Breast epithelium (tissue), 4 donors: Measurements from ENCODE around the gene PELI2. TPM values are rescaled to one million over a fixed set of nuclear protein-coding genes. Genes with fewer than 3 reads are reported as not detected.
A peak's percentile ranks its signal among the peaks of the same experiment; 100 is the strongest.
"Not testable (repeated sequence)": the region's sequence is repeated elsewhere in the genome, so short reads cannot be mapped to it uniquely, and the experiment has no call there.

Experiments used
- DNase-seq, 2 donors: peaks; one replicate each; pipeline ENCODE4 v3.0.0-alpha.2; 2019; ENCODE audit warnings: low spot score in 2 of 2
- H3K27ac ChIP-seq, 2 donors: fragments of 200-600 bp; sonication (generic) in 1 of 2; one replicate each; pipeline ENCODE4 v1.5.1; 2016 to 2019; ENCODE audit warnings: mild to moderate bottlenecking in 1 of 2
- H3K27me3 ChIP-seq, 2 donors: fragments of 200-600 bp; sonication (generic) in 1 of 2; one replicate each; pipeline versions ENCODE4 v1.5.1 to v1.6.0; 2017 to 2019; ENCODE audit warnings: control low read depth in 1 of 2, mild to moderate bottlenecking in 1 of 2
- H3K36me3 ChIP-seq: fragments of 200-600 bp; one replicate; pipeline ENCODE4 v1.5.1; 2019
- H3K4me1 ChIP-seq, 2 donors: fragments of 200-600 bp; sonication (generic); one replicate each; pipeline ENCODE4 v1.5.1; 2016 to 2019; ENCODE audit warnings: control low read depth in 1 of 2
- H3K4me3 ChIP-seq, 3 donors: fragments of 200-600 bp; sonication (generic); 1 replicate in 2 of 3; 2 replicates in 1 of 3; pipeline ENCODE4 v1.5.1; 2016 to 2019; ENCODE audit warnings: mild to moderate bottlenecking in 3 of 3, moderate library complexity in 2 of 3
- H3K9me3 ChIP-seq, 2 donors: fragments of 200-600 bp; sonication (generic) in 1 of 2; one replicate each; pipeline ENCODE4 v1.5.1; 2016 to 2019; ENCODE audit warnings: control low read depth in 1 of 2
- POLR2A ChIP-seq: fragments of 450-650 bp; IDR thresholded peaks from one replicate; pipeline ENCODE4 v1.6.1; 2016; ENCODE audit warnings: antibody characterized with exemption, mild to moderate bottlenecking, moderate library complexity
- POLR2AphosphoS5 ChIP-seq, 3 donors: sonication (generic); formaldehyde crosslinking; IDR thresholded peaks; one replicate each; pipeline ENCODE4 v1.6.1; 2017; ENCODE audit warnings: antibody characterized with exemption in 3 of 3
- intact Hi-C: fragments of 100-400 bp; cut with DNase I; formaldehyde crosslinking; loops from one replicate; pipeline ENCODE4 v1.15.1; 2023; ENCODE audit warnings: low total_unique reads
- total RNA-seq, 3 donors: library from RNA; depleted of rRNA; stranded (reverse); fragments of >200 nt; gene quantifications; one replicate each; pipeline ENCODE4 v1.1.0, GENCODE V29; 2016
- TF ChIP-seq, protein P1 (sequence below), 3 donors: fragments of 450-650 bp; IDR thresholded peaks; one replicate each; pipeline ENCODE4 v1.5.1; 2016 to 2017; ENCODE audit warnings: antibody characterized with exemption in 3 of 3, mild to moderate bottlenecking in 3 of 3, moderate library complexity in 3 of 3

Gene PELI2
- total RNA-seq, 3 donors from 2014 or later: 11.5 to 24.1 (median 16.2) TPM

GRCh38 chr14:56159066-56159465 lies 40.9 kb downstream of the PELI2 start:
- no peak overlapping the region for H3K4me3 ChIP-seq
- no peaks in the 10 kb centered on the region for H3K27me3 ChIP-seq
- H3K36me3 ChIP-seq: no peaks in the 10 kb centered on the region
- H3K4me1 ChIP-seq: no peaks in the 10 kb centered on the region
- TF ChIP-seq POLR2A (no peak), POLR2AphosphoS5 (IDR thresholded peaks at IDR 0.05) (peak in 1 of 3 donors; percentile 14)
- TF ChIP-seq, protein P1, sequence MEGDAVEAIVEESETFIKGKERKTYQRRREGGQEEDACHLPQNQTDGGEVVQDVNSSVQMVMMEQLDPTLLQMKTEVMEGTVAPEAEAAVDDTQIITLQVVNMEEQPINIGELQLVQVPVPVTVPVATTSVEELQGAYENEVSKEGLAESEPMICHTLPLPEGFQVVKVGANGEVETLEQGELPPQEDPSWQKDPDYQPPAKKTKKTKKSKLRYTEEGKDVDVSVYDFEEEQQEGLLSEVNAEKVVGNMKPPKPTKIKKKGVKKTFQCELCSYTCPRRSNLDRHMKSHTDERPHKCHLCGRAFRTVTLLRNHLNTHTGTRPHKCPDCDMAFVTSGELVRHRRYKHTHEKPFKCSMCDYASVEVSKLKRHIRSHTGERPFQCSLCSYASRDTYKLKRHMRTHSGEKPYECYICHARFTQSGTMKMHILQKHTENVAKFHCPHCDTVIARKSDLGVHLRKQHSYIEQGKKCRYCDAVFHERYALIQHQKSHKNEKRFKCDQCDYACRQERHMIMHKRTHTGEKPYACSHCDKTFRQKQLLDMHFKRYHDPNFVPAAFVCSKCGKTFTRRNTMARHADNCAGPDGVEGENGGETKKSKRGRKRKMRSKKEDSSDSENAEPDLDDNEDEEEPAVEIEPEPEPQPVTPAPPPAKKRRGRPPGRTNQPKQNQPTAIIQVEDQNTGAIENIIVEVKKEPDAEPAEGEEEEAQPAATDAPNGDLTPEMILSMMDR (IDR thresholded peaks at IDR 0.05): no peak
- DNase-seq: peak in 1 of 2 donors; percentile 69
- H3K27ac ChIP-seq: no peak overlapping the region
- intact Hi-C loops: no loop called here
- H3K9me3 ChIP-seq: peaks cover 5 to 12% of the 10 kb centered on the region in 2 donors

DNA sequence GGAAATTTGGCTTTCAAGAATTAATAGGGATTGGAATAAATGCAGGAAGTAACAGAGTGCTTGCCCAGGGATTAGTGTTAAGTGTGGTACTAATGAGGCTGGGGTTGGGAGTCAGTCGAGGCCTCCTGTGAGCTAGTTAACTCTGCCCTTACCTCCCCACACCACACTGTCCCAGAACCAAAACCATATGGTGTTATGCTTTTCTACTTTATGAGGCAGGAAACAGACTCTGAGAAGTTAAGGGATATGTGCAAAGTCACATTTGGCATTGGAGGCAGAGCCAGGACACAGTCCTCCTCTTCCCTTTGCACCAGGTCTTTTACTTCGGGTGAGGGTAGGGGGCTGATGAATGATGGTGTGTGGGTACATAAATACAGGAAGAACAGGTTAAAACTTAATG lies 41.9 kb downstream of the PELI2 start:
- TF ChIP-seq POLR2AphosphoS5 (IDR thresholded peaks at IDR 0.05) (no peak), POLR2A (no peak)
- TF ChIP-seq, protein P1 (IDR thresholded peaks at IDR 0.05): no peak
- intact Hi-C loops: no loop called here

DNA sequence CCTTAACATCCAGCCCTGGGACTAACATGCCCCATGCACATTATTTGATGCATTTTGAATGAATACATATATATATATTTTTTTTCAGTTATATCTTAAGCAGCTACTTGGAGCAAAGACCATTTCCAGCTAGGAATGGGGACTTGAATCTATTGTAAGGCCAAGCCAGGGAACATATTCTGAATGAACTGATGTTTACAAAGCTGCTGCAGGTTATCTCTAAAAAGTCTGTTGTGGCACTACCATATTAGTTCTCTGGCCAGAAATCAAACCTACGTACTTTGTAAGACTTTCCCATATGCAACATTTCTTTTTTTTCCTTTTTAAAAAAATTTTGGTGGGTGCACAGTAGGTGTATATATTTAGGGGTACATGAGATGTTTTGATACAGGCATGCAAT lies 43.4 kb downstream of the PELI2 start:
- DNase-seq: no peak
- Histone ChIP-seq H3K9me3 (peaks cover 5 to 26% of the 10 kb centered on the region in 2 donors), H3K36me3 (no peaks in the 10 kb centered on the region), H3K27me3 (no peaks in the 10 kb centered on the region), H3K4me1 (no peaks in the 10 kb centered on the region), H3K27ac (no peak overlapping the region), H3K4me3 (no peak overlapping the region)
- no peak for TF ChIP-seq POLR2A
- no peak for TF ChIP-seq POLR2AphosphoS5 (IDR thresholded peaks at IDR 0.05)
- TF ChIP-seq, protein P1 (IDR thresholded peaks at IDR 0.05): no peak
- intact Hi-C loops: no loop called here

More for the DNA sequence above, 41.9 kb downstream of the PELI2 start:
- Histone ChIP-seq H3K9me3 (peaks cover 5 to 16% of the 10 kb centered on the region in 2 donors), H3K27ac (peak overlapping the region in 1 of 2 donors; percentile 66), H3K4me1 (no peaks in the 10 kb centered on the region), H3K27me3 (no peaks in the 10 kb centered on the region), H3K36me3 (no peaks in the 10 kb centered on the region), H3K4me3 (no peak overlapping the region)
- DNase-seq: no peak

GRCh38 chr14:56162476-56162875 lies 44.3 kb downstream of the PELI2 start:
- TF ChIP-seq, protein P1 (IDR thresholded peaks at IDR 0.05): no peak
- TF ChIP-seq POLR2A (no peak), POLR2AphosphoS5 (IDR thresholded peaks at IDR 0.05) (no peak)
- H3K27me3 ChIP-seq: no peaks in the 10 kb centered on the region
- H3K36me3 ChIP-seq: no peaks in the 10 kb centered on the region
- peaks cover 5 to 26% of the 10 kb centered on the region in 2 donors for H3K9me3 ChIP-seq
- intact Hi-C loops: no loop called here
- no peak overlapping the region for H3K27ac ChIP-seq
- no peaks in the 10 kb centered on the region for H3K4me1 ChIP-seq
- no peak for DNase-seq
- H3K4me3 ChIP-seq: no peak overlapping the region

- H3K36me3 ChIP-seq, intact Hi-C loops, DNase-seq, H3K4me3 ChIP-seq, H3K27me3 ChIP-seq, H3K4me1 ChIP-seq, H3K27ac ChIP-seq: not testable (repeated sequence)
- H3K9me3 ChIP-seq: peaks cover 5 to 26% of the 10 kb centered on the region in 2 donors
These were observed 48.4 kb downstream of the PELI2 start for GRCh38 chr14:56166579-56166978.
